Measurements from ENCODE around the gene UBA3.

DNA sequence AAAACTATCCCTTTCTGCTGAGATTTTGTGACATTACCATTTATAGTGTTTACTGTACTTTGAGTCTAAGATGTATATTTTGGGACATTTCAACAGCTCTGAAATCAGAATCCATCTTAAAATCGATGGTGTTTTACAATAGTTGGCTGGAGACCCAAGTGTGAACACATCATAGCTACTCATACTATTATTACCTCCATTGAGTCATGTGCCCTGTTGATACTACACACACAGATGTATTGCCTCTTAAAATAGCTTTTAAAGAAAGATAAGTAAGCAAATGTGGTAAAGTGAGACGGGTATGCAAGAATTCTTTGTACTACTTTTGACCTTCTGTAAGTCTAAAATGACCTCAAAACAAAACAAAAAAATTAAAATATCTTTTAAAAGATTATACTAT lies 35.6 kb upstream of the UBA3 start:
- TF ChIP-seq POLR2A (IDR thresholded peaks at IDR 0.05; ENCODE audit: low read depth, low read length) (no peak), POLR2AphosphoS5 (IDR thresholded peaks at IDR 0.05; ENCODE audit: low read depth, low read length) (no peak)
